ENCODE results near the gene PHEX.

- no peak for TF ChIP-seq CTCF (IDR thresholded peaks at IDR 0.05)
- TF ChIP-seq POLR2A (IDR thresholded peaks at IDR 0.05): no peak
Measured at GRCh38 chrX:22047468-22047867, 15.3 kb downstream of the PHEX start.

Data from adrenal gland (tissue), 5 donors.